GM12874 (cell line): Measurements from ENCODE around the gene KRTAP10-1.

Experiments used
- CTCF ChIP-seq: IDR thresholded peaks from 2 replicates; pipeline ENCODE4 v1.5.1; 2011; ENCODE audit warnings: low read depth, mild to moderate bottlenecking, control low read depth, low read length, moderate library complexity; ENCODE audit not compliant: insufficient read depth

The KRTAP10-1 gene

GRCh38 chr21:44508711-44509445 lies 31.1 kb downstream of the KRTAP10-1 start:
- TF ChIP-seq CTCF: no peak

GRCh38 chr21:44508426-44508710 lies 31.6 kb downstream of the KRTAP10-1 start:
- TF ChIP-seq CTCF: no peak

GRCh38 chr21:44507673-44508425 lies 32.1 kb downstream of the KRTAP10-1 start:
- no peak for TF ChIP-seq CTCF

- TF ChIP-seq CTCF: no peak
These were observed 33.4 kb downstream of the KRTAP10-1 start for GRCh38 chr21:44506279-44507255.

GRCh38 chr21:44505673-44506278 lies 34.2 kb downstream of the KRTAP10-1 start:
- TF ChIP-seq CTCF: no peak

- no peak for TF ChIP-seq CTCF
These were observed 36.0 kb downstream of the KRTAP10-1 start for GRCh38 chr21:44503901-44504399.
